Breast epithelium (tissue), 3 donors: ENCODE results near the gene CYSLTR2.

ENCODE experiments used
- POLR2A ChIP-seq: fragments of 450-650 bp; IDR thresholded peaks from one replicate; pipeline ENCODE4 v1.6.1; 2016; ENCODE audit warnings: antibody characterized with exemption, mild to moderate bottlenecking, moderate library complexity
- TF ChIP-seq, protein P1 (sequence below), 3 donors: fragments of 450-650 bp; IDR thresholded peaks; one replicate each; pipeline ENCODE4 v1.5.1; 2016 to 2017; ENCODE audit warnings: antibody characterized with exemption in 3 of 3, mild to moderate bottlenecking in 3 of 3, moderate library complexity in 3 of 3

DNA sequence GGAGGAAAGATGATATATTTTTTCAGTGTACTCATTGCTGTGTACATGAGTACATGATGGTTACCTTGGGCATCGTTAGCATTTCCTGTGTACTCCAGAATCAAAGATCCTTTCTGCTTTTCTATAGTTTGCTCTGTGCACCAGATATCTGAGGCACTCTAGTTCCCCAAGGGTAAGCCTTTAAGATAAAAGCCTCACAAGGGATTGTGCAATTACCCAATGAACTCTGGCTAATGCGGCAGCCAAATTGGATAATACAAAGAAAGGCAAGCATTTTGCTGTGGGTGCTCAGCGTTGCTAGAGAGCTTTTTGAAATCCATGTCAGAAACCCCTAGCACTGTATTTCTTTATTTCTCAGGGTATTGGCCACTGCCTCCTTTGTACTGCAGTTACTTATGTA lies 2.9 kb downstream of the CYSLTR2 start:
- TF ChIP-seq, protein P1, sequence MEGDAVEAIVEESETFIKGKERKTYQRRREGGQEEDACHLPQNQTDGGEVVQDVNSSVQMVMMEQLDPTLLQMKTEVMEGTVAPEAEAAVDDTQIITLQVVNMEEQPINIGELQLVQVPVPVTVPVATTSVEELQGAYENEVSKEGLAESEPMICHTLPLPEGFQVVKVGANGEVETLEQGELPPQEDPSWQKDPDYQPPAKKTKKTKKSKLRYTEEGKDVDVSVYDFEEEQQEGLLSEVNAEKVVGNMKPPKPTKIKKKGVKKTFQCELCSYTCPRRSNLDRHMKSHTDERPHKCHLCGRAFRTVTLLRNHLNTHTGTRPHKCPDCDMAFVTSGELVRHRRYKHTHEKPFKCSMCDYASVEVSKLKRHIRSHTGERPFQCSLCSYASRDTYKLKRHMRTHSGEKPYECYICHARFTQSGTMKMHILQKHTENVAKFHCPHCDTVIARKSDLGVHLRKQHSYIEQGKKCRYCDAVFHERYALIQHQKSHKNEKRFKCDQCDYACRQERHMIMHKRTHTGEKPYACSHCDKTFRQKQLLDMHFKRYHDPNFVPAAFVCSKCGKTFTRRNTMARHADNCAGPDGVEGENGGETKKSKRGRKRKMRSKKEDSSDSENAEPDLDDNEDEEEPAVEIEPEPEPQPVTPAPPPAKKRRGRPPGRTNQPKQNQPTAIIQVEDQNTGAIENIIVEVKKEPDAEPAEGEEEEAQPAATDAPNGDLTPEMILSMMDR (IDR thresholded peaks at IDR 0.05): no peak
- TF ChIP-seq POLR2A: no peak
